Measurements from ENCODE around the gene IL18R1.

The IL18R1 gene

DNA sequence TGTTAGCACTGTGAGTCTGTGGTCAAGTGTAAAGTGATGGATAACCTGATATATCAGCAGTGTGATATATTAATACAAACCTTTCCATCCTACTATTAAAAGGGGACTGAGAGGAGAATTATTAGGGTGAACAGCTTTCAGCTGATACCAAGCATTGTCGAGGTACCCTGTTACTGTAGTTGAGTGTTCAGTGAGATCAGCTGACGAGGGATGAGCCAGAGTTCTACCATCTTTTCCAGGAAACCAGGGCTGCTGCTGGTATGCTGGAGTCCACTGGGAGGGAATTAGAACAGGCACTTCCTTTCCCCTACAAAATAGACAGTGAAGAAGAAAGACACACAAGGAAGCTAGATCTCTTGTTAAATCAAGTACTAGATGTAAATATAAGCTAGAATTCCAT lies 67.8 kb downstream of the IL18R1 start:
- TF ChIP-seq ZFX (IDR thresholded peaks at IDR 0.05), result no peak
- TF ChIP-seq, protein P1, sequence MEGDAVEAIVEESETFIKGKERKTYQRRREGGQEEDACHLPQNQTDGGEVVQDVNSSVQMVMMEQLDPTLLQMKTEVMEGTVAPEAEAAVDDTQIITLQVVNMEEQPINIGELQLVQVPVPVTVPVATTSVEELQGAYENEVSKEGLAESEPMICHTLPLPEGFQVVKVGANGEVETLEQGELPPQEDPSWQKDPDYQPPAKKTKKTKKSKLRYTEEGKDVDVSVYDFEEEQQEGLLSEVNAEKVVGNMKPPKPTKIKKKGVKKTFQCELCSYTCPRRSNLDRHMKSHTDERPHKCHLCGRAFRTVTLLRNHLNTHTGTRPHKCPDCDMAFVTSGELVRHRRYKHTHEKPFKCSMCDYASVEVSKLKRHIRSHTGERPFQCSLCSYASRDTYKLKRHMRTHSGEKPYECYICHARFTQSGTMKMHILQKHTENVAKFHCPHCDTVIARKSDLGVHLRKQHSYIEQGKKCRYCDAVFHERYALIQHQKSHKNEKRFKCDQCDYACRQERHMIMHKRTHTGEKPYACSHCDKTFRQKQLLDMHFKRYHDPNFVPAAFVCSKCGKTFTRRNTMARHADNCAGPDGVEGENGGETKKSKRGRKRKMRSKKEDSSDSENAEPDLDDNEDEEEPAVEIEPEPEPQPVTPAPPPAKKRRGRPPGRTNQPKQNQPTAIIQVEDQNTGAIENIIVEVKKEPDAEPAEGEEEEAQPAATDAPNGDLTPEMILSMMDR (conservative IDR thresholded peaks at IDR 0.05), result no peak

DNA sequence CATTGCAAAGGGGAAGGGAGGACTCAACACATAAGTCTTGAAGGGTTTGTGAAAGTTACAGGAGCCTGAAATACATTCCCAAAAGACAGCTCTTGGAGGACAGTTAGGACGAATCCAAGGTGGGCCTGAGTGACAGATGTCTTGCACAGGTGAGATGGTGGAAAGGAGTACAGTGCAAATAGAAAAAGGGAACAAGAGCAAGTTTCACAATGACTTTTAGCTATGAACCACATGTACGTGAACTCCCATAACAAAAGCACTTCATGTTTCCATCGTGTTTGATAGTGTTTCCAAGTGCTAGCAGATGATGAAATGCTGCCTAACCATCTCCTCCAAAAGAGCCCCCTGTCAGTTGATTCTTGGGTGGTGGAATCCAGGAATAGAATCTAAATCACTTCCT lies 69.2 kb downstream of the IL18R1 start:
- H3K27ac ChIP-seq, result no peak overlapping the region
- TF ChIP-seq ZFX (IDR thresholded peaks at IDR 0.05), result no peak
- TF ChIP-seq, protein P1 (conservative IDR thresholded peaks at IDR 0.05), result no peak

More for the DNA sequence above, 67.8 kb downstream of the IL18R1 start:
- H3K27ac ChIP-seq, result no peak overlapping the region

DNA sequence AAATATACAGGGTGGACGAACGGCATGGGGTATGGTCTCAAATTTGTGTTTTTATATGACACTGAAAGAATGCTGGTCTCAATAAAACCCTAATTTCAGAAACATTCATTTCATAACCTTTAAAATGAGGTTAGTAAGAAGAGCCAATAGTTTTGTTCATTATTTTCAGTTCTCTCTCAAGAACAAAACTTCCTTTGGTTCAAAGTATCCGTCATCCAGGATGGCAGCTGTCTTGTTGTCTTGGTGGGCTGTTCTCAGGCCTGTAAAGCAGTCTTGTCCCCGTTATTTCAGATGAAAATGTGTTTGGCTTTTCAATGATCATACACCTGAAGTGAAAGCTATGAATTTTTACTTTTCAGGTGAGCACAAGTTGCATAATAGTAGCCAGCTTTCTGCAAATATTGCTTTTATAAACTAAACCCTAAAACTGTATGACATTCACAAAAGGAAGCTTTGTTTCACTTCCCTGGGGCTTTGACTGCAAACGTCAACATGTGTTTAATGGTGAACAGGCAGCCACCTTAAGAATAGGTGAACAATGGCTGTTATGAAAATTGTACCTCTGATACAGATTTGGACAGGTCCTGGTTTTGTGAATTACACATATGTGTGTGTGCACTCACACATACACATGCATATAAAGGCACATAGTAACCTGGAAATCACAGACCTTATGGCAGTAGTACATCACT lies 70.0 kb downstream of the IL18R1 start:
- H3K27ac ChIP-seq, result no peak overlapping the region
- TF ChIP-seq, protein P1 (conservative IDR thresholded peaks at IDR 0.05), result no peak
- no peak for TF ChIP-seq ZFX (IDR thresholded peaks at IDR 0.05)

DNA sequence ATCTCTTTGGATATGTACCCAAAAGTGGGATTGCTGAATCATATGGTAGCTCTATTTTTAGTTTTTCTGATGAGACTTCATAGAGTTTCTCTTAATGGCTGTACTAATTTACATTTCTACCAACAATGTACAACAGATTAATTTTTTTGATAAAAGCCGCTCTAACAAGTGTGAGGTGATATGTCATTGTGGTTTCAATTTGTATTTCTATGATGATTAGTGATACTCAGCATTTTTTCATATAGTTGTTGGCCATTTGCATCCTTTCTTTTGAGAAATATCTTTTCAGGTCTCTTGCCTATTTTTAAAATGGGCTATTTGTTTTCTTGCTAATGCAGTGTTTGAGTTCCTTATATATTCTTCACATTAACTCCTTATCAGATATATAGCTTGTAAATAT lies 71.7 kb downstream of the IL18R1 start:
- H3K27ac ChIP-seq, result no peak overlapping the region
- TF ChIP-seq, protein P1 (conservative IDR thresholded peaks at IDR 0.05), result no peak
- TF ChIP-seq ZFX (IDR thresholded peaks at IDR 0.05), result no peak

DNA sequence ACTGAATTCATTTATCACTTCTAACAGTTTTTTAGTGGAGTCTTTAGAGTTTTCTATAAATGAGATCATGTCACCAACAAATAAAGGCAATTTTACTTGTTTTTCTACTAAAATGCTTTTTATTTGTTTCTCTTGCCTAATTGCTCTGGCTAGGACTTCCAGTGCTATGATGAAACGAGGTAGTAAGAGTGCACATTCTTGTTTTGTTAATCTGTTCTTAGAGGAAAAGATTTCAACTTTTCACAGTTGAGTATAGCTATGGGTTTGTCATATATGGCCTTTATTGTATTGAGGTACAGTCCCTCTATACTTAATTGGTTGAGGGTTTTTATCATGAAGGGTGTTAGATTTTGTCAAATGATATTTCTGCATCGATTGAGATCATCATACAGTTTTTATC lies 73.0 kb downstream of the IL18R1 start:
- TF ChIP-seq, protein P1 (conservative IDR thresholded peaks at IDR 0.05), result no peak
- TF ChIP-seq ZFX (IDR thresholded peaks at IDR 0.05), result no peak
- no peak overlapping the region for H3K27ac ChIP-seq

DNA sequence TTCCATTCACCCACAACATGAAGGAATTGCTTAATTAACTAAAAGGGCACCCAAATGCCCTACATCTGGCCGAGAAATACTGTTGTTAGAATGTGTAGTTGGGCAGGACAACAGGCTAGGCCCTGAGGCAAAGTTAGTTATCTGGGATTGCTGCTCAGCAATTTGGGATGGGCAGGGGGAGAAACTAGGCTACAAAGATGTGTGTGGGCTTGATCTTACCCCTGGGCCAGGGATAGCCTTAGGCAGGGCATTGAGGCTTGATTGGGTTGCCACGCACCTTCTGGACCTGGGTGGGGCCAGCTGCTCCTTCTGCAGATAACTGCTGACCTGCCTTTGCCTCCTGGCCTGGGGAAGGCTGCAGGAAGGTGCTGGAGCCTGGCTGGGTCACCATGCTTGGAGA lies 76.8 kb downstream of the IL18R1 start:
- H3K27ac ChIP-seq, result no peak overlapping the region
- TF ChIP-seq, protein P1 (conservative IDR thresholded peaks at IDR 0.05), result no peak
- no peak for TF ChIP-seq ZFX (IDR thresholded peaks at IDR 0.05)

DNA sequence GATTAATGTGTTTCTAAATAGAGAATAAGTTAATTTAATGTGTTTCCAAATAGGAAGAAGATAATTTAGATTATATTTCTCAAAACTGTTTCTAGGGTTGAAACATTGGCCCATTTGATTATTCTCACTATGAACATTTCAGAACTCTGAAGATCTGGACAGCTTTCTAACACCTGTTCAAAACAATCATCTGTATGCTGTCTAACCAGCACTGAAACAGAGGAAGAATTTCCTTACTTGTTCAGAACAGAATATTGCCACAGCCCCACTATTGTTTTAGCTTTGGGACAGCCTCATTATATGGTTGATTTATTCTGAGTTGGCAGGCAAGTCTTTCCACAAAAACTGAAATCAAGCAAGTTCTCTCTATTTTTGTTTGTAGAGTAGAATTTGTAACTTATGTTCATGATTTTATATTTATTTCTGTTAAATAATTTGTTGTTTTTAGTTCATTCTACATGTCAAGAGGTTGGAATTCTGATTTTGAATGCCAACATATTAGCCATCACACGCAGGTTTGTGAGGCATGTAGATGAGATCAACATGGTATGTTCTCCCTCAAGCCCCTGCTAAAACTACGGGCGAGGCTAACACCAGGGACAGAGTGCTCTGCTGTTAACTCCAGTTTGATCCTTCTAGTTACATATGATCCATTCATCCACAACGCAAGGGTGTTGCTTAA lies 78.5 kb downstream of the IL18R1 start:
- no peak for TF ChIP-seq ZFX (IDR thresholded peaks at IDR 0.05)
- TF ChIP-seq, protein P1 (conservative IDR thresholded peaks at IDR 0.05), result no peak
- H3K27ac ChIP-seq, result no peak overlapping the region
